Skeletal muscle satellite cell (primary cell): ENCODE results near the gene C1QA. TPM values are rescaled to one million over a fixed set of nuclear protein-coding genes. Genes with fewer than 3 reads are reported as not detected.

Experiments
- H3K27me3 ChIP-seq: 2 replicates; pipeline ENCODE4 v1.7.0; 2013; ENCODE audit warnings: low read length; ENCODE audit not compliant: control insufficient read depth, insufficient read depth
- H3K36me3 ChIP-seq: 2 replicates; pipeline ENCODE4 v1.7.0; 2013; ENCODE audit warnings: mild to moderate bottlenecking, control low read depth, low read length; ENCODE audit not compliant: insufficient read depth
- H3K4me1 ChIP-seq: 2 replicates; pipeline ENCODE4 v1.7.0; 2013; ENCODE audit warnings: low read length; ENCODE audit not compliant: control insufficient read depth, insufficient read depth
- H3K4me2 ChIP-seq: 2 replicates; pipeline ENCODE4 v1.7.0; 2013; ENCODE audit warnings: mild to moderate bottlenecking, low read length
- H3K4me3 ChIP-seq: 2 replicates; pipeline ENCODE4 v1.7.0; 2013; ENCODE audit warnings: low read length
- H3K9ac ChIP-seq: 2 replicates; pipeline ENCODE4 v1.7.0; 2013; ENCODE audit warnings: mild to moderate bottlenecking, low read depth, low read length, moderate library complexity
- H3K9me3 ChIP-seq: replicated peaks from 2 replicates; pipeline ENCODE4 v1.7.0; 2013; ENCODE audit warnings: mild to moderate bottlenecking, control low read depth, low read length
- total RNA-seq: library from RNA; depleted of rRNA; stranded (reverse); fragments of >200 nt; gene quantifications from 2 replicates; pipeline ENCODE4 v1.2.3, GENCODE V29; 2012; rRNA removed

The C1QA gene, protein sequence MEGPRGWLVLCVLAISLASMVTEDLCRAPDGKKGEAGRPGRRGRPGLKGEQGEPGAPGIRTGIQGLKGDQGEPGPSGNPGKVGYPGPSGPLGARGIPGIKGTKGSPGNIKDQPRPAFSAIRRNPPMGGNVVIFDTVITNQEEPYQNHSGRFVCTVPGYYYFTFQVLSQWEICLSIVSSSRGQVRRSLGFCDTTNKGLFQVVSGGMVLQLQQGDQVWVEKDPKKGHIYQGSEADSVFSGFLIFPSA
- total RNA-seq: not detected in 2 replicates

DNA sequence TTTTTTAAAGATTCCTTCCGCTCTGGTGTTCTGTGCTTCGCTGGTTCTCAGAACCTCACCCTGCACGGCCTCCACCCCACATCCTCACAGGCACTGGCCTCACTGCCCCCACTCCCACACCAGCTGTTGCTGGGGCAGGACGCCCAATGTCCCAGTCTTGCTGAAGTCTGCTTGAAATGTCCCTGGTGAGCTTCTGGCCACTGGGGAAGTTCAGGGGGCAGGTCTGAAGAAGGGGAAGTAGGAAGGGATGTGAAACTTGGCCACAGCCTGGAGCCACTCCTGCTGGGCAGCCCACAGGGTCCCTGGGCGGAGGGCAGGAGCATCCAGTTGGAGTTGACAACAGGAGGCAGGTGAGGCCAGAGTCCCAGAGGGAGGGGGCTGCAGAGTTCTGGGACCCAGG lies at the start of gene C1QA:
C1QA (plus strand) TSS at position 276 of the 400 bp plus-strand sequence. CDS start 989 bp downstream, outside the sequence.
- Histone ChIP-seq H3K4me3 (no peak within 1 kb of the TSS), H3K4me1 (no peaks in the 10 kb centered on the region), H3K36me3 (no peaks in the 10 kb centered on the region), H3K9ac (no peak within 1 kb of the TSS), H3K4me2 (no peak within 1 kb of the TSS), H3K9me3 (no peaks in the 10 kb centered on the region), H3K27me3 (peaks cover 54% of the 10 kb centered on the region)

DNA sequence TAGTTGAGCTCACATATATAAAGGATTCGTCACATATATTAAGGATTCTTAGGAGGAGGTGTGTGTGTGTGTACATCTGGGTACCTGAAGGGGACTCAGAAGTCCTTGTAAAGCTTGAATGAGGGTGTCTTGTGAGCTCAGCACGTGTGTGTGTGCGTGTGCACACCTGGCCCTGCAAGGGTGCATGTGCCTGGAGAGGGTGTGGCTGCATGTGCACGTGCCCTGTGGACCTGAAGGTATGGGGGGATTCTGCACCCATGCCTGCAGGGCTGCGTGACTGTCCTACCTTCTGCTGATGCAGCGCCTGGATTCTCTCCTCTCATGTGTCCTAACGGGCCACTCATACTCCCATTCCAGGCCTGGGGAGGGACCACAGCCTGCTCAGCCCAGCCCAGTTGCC lies 49.2 kb upstream of the C1QA start:
- Histone ChIP-seq H3K4me1 (no peaks in the 10 kb centered on the region), H3K4me3 (no peak overlapping the region), H3K36me3 (no peaks in the 10 kb centered on the region), H3K27me3 (peaks cover 56% of the 10 kb centered on the region), H3K9ac (no peak overlapping the region), H3K4me2 (no peak overlapping the region), H3K9me3 (no peaks in the 10 kb centered on the region)

DNA sequence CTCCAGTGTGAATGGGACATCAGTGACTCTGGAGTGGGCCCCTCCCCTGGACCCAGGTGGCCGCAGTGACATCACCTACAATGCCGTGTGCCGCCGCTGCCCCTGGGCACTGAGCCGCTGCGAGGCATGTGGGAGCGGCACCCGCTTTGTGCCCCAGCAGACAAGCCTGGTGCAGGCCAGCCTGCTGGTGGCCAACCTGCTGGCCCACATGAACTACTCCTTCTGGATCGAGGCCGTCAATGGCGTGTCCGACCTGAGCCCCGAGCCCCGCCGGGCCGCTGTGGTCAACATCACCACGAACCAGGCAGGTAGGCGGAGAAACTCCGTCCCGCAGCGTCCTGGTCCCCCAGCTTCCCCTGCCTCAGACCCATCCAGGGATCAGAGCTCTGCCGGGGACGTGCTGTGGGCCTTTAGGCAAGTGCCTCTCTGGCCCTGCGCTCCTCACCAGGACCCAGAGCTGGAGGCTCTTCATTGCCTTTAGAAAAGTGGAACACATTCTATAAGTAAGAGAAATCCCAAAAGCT lies 47.5 kb upstream of the C1QA start:
- Histone ChIP-seq H3K4me2 (no peak overlapping the region), H3K9me3 (no peaks in the 10 kb centered on the region), H3K27me3 (peaks cover 51% of the 10 kb centered on the region), H3K4me3 (no peak overlapping the region), H3K4me1 (no peaks in the 10 kb centered on the region), H3K36me3 (no peaks in the 10 kb centered on the region), H3K9ac (no peak overlapping the region)

DNA sequence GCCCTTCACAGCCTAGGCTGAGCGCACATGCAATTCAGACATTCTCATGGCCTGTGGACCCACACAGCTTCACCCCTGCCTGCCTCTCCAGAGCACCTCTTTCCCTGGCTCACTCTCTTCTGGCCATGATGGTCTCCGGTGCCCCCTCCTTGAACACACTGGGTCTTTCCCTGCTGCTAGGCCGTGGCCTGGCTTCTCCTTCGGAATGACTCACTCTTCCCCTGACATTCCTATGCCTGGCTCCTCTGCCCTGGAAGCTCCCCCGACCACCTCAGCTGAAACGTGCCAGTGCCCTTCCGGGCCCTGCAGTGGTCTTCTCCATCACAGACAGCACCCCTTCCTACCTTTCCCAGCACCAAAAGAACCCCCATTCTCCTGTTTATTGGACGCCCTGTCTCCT lies 44.9 kb upstream of the C1QA start:
- H3K9ac ChIP-seq: no peak overlapping the region
- no peak overlapping the region for H3K4me3 ChIP-seq
- H3K36me3 ChIP-seq: no peaks in the 10 kb centered on the region
- no peak overlapping the region for H3K4me2 ChIP-seq
- no peaks in the 10 kb centered on the region for H3K4me1 ChIP-seq
- peaks cover 46% of the 10 kb centered on the region for H3K27me3 ChIP-seq
- no peaks in the 10 kb centered on the region for H3K9me3 ChIP-seq

DNA sequence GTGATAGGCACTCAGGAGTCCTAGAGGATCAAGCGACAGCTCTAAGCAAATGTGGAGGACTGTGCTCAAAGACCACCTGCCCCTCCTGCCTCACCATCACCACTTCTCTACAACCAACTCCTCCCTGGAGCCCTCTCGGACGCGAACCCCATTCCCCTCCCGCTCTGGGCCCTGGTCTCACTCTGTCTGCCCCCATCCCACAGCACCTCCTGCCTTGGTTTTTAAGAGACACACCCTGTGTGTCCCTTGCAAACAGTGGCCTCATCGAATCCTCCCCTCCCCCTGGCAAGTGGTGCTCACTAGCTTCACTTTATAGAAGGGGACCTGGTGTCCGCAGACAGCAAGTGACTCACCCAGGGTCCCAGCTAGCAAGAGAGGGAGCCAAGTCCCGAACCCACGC lies 44.4 kb upstream of the C1QA start:
- no peaks in the 10 kb centered on the region for H3K4me1 ChIP-seq
- no peak overlapping the region for H3K4me3 ChIP-seq
- no peaks in the 10 kb centered on the region for H3K36me3 ChIP-seq
- H3K9ac ChIP-seq: no peak overlapping the region
- H3K27me3 ChIP-seq: peaks cover 43% of the 10 kb centered on the region
- no peak overlapping the region for H3K4me2 ChIP-seq
- no peaks in the 10 kb centered on the region for H3K9me3 ChIP-seq

DNA sequence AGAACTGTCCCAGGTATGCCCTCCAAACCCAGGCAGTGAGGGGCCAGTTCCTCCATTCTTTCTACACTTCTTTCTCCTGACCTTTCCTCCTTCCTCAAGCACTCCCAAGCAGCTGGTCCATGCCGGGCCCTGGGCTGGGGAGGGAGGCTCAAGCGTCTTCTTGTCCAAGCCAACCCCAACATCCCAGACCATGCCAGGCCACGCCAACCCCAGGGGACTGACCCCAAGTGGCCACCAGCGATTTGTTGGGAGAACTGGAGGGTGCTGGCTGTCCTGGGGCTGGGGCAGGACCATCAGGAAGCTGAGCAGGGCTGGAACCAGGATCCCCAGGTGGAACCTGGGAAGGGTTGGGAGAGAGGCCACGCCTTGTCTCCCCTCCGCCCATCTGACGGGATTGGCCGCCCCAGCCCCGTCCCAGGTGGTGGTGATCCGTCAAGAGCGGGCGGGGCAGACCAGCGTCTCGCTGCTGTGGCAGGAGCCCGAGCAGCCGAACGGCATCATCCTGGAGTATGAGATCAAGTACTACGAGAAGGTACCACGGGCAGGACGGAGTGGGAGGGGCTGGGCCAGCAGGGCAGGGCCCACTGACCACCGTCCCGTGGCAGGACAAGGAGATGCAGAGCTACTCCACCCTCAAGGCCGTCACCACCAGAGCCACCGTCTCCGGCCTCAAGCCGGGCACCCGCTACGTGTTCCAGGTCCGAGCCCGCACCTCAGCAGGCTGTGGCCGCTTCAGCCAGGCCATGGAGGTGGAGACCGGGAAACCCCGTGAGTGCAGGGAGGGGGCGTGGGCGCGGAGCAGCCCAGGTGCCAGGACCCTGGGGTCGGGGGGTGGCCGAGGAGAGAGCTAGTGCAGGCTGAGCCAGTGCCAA lies 43.3 kb upstream of the C1QA start:
- Histone ChIP-seq H3K36me3 (no peaks in the 10 kb centered on the region), H3K9ac (no peak overlapping the region), H3K4me2 (no peak overlapping the region), H3K9me3 (no peaks in the 10 kb centered on the region), H3K27me3 (peaks cover 38% of the 10 kb centered on the region), H3K4me1 (no peaks in the 10 kb centered on the region), H3K4me3 (no peak overlapping the region)

DNA sequence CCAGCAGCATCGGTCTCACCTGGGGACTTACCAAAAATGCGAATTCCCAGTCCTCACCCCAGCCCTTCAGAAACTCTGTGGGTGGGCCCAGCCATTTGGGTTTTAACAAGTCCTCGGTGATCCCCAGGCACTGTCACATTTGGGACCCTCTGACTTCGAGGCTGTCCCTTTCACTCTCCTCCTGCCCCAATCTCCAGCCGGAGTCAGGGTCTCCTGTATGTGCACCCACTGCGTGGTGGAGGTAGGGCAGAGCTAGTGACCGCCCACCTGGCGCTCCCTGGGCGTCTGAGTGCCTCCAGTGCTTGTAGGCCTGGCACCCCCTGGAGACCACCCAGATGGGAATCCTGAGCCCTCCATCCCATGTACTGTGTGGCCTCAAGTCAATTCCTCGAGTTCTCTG lies 42.0 kb upstream of the C1QA start:
- Histone ChIP-seq H3K9ac (no peak overlapping the region), H3K4me3 (no peak overlapping the region), H3K27me3 (peaks cover 49% of the 10 kb centered on the region), H3K36me3 (no peaks in the 10 kb centered on the region), H3K4me2 (no peak overlapping the region), H3K4me1 (no peaks in the 10 kb centered on the region), H3K9me3 (no peaks in the 10 kb centered on the region)

DNA sequence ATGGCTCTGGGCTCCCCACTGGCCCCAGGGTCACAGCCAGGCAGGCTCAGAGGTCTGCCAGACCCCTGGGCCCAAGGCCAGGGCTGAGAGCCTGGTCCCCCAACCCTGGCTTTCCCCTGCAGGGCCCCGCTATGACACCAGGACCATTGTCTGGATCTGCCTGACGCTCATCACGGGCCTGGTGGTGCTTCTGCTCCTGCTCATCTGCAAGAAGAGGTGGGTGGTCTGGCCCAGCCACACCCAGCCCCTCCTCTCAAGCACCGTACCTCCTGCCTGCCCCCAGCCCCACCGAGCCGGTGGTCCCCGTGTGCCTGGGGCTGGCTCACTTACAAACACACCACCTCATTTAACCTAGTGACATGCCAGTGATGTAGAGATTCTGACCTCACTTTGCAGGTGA lies 41.3 kb upstream of the C1QA start:
- no peak overlapping the region for H3K4me2 ChIP-seq
- no peaks in the 10 kb centered on the region for H3K4me1 ChIP-seq
- H3K9me3 ChIP-seq: no peaks in the 10 kb centered on the region
- H3K4me3 ChIP-seq: no peak overlapping the region
- no peak overlapping the region for H3K9ac ChIP-seq
- peaks cover 46% of the 10 kb centered on the region for H3K27me3 ChIP-seq
- H3K36me3 ChIP-seq: no peaks in the 10 kb centered on the region

DNA sequence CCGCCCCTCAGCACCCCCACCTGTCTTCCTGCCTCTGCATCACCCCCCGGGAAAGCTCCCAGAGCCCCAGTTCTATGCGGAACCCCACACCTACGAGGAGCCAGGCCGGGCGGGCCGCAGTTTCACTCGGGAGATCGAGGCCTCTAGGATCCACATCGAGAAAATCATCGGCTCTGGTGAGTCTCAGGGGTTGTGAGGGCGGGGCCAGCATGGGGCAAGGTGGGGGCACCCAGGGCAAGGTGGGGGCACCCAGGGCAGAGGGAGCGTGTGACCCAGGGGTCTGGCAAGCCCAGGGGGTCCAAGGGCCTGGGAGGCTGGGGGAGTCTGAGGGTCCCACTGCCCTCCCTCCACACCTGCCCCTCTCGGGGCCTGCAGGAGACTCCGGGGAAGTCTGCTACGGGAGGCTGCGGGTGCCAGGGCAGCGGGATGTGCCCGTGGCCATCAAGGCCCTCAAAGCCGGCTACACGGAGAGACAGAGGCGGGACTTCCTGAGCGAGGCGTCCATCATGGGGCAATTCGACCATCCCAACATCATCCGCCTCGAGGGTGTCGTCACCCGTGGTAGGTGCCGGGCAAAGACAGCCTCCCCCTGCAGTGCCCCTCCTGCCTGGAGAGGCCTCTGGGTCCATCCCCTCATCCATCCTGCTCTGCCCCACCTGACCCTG lies 39.0 kb upstream of the C1QA start:
- Histone ChIP-seq H3K9me3 (no peaks in the 10 kb centered on the region), H3K27me3 (peaks cover 45% of the 10 kb centered on the region), H3K4me2 (no peak overlapping the region), H3K36me3 (no peaks in the 10 kb centered on the region), H3K9ac (no peak overlapping the region), H3K4me1 (no peaks in the 10 kb centered on the region), H3K4me3 (no peak overlapping the region)

DNA sequence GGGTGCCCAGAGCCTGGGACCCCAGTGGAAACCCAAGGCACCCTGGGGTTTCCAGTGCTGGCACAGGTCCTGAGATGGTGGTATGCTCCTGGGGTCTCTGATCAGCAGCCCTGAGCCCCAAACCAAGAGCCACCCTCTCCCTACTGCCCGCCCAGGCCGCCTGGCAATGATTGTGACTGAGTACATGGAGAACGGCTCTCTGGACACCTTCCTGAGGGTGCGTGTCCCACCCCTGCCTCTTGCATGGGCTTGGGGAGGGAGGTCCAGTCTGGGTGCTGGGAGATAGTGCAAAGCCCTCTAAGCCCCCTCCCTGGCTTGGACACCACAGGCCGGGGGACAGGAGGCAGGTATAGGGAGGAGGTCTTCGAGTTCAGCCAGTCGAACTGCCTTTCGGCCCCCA lies 38.4 kb upstream of the C1QA start:
- Histone ChIP-seq H3K4me1 (no peaks in the 10 kb centered on the region), H3K9ac (no peak overlapping the region), H3K9me3 (no peaks in the 10 kb centered on the region), H3K4me3 (no peak overlapping the region), H3K27me3 (peaks cover 42% of the 10 kb centered on the region), H3K4me2 (no peak overlapping the region), H3K36me3 (no peaks in the 10 kb centered on the region)

DNA sequence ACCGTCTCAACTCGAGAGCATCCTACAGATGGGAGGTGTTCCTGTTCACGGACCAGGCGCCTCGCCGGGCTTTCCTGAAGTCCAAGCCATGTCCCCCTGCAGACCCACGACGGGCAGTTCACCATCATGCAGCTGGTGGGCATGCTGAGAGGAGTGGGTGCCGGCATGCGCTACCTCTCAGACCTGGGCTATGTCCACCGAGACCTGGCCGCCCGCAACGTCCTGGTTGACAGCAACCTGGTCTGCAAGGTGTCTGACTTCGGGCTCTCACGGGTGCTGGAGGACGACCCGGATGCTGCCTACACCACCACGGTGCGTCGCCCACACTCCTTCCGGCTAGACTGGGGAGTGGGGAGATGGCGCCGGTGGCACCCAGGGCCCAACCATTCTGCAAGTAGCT lies 37.7 kb upstream of the C1QA start:
- no peak overlapping the region for H3K9ac ChIP-seq
- H3K4me1 ChIP-seq: no peaks in the 10 kb centered on the region
- no peak overlapping the region for H3K4me3 ChIP-seq
- H3K36me3 ChIP-seq: no peaks in the 10 kb centered on the region
- peaks cover 44% of the 10 kb centered on the region for H3K27me3 ChIP-seq
- H3K9me3 ChIP-seq: no peaks in the 10 kb centered on the region
- H3K4me2 ChIP-seq: no peak overlapping the region
